Stimulated activated CD4-positive, alpha-beta T cell treated with anti-CD3 and anti-CD28 coated beads, Interleukin-15, amount 100 ng/mL, for 24 hours (primary cell): ENCODE measurements around the gene KEL.
A peak's percentile ranks its signal among the peaks of the same experiment; 100 is the strongest.
"Not testable (repeated sequence)": the region's sequence is repeated elsewhere in the genome, so short reads cannot be mapped to it uniquely, and the experiment has no call there.

ENCODE experiments used
- DNase-seq: peaks from one replicate; pipeline ENCODE4 v3.0.0-alpha.2; 2020

The KEL gene, protein sequence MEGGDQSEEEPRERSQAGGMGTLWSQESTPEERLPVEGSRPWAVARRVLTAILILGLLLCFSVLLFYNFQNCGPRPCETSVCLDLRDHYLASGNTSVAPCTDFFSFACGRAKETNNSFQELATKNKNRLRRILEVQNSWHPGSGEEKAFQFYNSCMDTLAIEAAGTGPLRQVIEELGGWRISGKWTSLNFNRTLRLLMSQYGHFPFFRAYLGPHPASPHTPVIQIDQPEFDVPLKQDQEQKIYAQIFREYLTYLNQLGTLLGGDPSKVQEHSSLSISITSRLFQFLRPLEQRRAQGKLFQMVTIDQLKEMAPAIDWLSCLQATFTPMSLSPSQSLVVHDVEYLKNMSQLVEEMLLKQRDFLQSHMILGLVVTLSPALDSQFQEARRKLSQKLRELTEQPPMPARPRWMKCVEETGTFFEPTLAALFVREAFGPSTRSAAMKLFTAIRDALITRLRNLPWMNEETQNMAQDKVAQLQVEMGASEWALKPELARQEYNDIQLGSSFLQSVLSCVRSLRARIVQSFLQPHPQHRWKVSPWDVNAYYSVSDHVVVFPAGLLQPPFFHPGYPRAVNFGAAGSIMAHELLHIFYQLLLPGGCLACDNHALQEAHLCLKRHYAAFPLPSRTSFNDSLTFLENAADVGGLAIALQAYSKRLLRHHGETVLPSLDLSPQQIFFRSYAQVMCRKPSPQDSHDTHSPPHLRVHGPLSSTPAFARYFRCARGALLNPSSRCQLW

DNA sequence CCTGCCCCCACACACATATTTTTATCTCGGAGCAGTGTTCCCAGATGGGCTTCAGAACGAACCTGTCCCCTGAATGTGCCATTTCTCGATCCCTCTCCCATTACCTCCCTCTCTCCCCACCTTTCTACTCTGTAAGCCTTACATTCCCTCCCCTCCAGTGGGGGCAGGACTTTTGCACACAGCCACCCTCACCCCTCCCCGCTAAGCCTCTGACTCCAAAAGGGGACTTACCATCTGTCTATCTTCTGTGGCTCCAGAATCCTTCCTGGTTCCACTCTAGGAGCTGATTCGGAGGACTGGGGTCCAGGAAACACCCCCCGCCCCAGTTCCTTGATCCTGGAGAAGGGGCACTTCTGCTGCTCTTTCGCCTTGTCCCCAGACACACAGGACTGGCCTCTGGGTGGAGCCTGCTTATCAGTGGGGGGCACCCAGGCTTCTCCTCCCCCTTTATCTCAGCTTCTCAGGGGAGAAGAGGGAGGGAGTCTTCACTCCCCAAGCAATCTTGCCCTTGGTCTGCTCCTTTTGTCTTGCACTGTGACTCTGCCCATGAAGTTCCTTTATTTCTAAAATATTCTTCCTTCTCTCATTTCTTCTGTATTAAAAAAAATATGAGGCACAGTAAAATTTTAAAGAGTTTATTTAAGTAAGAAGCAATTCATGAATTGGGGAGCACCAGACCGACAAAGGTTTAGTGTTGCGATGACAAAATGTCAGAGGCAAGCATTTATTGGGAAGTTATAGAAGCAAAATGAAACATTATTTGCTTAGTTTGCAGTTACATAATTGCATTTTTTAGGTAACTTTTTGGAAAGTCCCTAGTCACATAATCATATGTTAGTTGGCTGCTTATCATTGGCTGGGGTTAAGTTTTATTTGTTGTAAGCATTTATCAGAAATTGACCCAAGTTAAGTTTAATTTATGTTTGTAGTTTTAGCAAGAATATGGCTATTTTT is at the start of gene KEL:
TSS of gene KEL (minus strand) at position 391 of the 954 bp plus-strand sequence. CDS start at position 234, 157 bp downstream.
- DNase-seq: no peak

DNA sequence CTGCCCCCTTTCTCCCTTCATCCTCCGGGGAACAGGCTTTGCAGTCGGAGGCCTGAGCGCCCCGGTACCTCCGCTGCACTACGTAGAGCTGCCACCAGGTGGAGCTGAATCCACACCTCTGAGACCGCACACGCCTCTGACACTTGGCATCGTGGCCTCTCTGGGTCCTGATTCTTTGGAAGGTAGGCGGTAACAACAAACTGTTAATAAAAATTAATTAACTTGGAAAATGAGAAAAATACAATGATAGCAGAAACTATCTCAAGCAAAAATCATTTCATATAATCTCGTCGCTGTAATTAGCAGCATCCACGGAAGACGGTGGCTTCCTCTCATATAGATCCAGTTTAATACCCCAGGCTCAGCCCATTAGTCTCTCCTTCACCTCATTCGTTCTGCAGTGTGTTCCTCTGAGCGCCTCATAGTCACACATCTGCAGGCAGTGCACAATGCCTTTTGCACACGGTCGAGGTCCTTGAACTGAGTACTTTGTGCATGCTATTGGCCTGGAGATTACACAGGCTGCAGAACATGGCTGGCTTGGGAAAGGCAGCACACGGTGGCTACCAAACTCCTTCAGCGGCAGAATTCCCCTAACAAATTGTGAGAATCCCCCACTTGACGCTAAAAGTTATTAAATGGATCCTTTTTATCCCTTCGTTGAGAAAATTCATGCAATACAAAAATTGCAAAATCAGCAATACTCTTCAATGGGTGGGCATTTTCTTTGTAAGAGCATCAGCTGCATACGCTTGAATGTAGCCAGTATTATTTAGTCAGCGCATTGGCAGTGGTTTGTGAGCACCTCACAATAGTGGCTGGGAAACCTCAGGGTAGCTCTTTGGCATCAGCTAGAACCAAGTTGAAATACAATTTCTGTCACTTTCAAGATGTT is 46.1 kb upstream of the KEL start:
- DNase-seq: peak; percentile 85

DNA sequence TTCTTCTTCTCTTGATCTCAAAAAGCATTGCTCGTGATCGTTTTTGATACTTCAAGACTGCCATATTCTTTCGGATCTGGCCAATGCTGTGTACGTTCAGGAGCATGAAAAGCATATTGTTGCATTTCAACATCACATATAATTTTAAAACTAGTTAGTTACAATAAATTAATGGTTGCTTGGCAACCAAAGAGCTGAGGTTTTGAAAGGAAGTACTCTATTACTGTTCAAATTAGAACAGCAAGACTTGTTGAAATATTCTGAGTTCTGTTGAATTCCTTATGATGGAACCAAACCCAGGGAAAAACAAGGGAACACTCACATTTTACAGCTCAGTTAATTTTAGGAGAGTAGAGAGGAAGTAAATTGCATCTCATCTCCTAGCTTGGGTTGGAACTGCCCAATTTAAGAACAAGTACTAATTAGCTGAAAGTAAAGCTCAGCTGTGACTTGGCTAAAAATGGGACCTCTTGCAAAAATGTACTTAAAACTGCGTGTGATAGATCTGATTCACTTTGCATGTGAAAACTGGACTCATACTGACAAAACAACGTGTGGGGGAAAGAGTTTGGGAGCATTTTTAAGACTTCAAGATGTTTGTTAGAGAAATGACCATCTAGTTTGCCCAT is 43.6 kb upstream of the KEL start:
- DNase-seq: no peak

DNA sequence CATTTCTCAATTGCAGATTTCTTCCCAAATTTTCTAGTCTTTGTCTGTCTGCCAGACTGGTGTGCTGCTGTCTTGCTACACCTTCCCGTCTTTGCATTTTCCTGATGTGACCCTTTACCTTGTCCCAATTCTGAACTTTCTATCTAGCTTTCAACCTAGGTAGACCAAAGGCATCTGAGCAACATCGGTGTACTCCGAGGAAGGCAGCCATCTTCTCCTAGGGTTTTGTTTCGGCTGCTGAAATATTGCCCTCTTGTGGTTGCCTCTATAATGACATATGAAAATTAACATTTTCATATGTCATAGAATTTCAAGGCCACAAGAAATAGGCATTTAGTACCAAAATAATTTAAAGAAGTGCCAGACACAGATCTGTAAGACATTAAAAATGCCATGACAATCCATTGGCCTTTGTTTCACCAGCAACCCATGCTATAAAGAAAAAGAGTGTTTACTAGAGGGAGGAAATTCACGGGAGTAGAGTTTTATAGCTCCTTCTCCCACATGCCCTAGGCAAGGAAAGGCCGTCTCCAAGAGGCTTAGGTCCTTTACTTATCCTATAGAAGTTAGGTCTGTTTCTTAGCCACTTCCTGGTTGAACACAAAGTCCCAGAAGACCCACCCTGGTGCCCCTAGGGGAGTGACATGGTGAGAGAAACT is 41.4 kb upstream of the KEL start:
- DNase-seq: peak; percentile 35

DNA sequence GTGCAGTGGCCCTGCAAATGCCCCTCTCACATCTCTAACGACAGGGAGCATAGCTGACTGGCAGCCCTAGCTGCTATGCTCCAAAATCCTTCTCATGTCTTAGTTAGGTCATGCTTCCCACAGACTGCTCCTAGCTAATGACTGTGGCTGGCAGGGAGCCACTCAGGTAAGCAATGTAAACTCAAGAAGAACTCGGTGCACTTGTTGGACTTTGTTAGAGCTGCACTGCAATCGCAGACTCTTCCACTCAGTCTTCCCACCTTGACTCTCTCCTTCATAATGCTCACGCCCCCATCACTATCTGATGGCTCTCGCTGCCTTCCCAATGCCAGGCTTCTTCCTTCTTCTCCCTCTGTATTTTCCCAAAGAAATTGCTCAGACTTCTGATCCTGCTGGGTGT is 40.7 kb upstream of the KEL start:
- DNase-seq: no peak

DNA sequence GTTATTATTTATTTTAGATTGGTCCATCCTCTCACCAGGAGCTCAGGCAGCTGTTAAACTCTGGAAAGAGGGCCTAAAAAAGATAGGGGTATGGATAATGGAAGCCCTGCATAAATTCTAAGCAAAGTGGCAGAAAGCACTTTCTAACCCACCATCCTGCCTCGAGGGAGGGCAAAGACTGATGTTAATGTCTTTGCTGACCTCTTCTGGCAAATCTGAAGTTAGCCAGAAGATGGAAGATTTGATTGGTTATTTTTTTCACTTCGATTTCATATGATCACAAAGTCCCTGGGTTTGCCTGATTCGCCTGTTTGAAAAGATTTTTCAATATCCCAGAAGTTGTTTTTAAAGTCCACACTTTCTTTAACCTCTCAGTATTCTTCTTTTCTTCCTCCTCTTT is 39.9 kb upstream of the KEL start:
- DNase-seq: no peak

DNA sequence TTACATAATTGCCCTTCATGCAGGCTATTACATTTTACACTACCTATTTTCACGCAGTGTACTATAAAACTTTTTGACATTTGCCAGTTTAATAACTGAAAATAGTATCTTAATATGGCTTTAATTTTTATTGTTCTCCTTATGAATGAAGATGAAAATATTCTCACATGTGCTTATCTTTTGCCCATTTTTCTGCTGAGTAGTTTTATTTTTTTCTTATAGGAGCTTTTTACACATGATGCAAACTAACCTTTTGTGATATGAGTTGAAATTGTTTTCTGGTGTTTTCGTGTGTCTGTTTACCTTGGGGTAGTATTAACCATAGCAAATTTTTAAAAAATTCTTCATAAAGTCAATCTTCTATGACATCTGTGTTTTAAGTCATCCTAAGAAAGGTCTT is 38.5 kb upstream of the KEL start:
- DNase-seq: no peak

DNA sequence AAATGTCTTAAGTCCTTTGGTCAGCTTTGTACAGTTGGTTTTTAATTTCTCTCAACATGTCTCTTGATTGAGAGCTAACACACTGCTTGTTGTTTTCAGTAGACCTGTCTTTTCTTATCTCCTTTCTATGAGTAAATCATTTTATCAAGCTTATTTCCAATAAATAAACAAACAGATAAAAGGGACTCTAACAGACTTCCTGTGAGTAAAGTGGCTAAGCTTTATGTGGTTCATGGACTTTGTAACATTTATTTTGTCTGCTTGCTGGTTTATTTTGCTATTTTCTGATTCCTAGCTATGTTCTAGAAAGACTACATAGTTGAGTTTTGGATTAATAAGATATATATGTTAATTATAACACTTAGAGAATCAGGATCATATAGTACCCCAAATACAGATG is 37.6 kb upstream of the KEL start:
- DNase-seq: no peak

DNA sequence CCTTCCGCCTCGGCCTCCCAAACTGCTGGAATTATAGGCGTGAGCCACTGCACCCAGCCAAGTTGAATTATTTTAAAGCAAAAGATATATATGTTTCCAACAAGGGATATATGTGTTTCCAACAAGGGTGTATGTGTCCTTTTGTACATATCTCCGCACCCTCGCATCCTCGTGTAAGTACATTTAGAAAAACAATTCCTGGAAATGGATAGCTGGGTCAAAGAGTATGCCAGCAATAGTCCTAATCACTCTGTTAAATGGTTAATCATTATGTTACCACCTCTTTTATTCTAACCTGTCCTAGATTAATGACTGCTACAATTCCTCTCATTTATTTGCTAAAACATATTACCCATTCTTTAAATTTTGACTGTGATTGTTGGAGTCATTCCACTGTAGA is 36.8 kb upstream of the KEL start:
- DNase-seq: no peak

DNA sequence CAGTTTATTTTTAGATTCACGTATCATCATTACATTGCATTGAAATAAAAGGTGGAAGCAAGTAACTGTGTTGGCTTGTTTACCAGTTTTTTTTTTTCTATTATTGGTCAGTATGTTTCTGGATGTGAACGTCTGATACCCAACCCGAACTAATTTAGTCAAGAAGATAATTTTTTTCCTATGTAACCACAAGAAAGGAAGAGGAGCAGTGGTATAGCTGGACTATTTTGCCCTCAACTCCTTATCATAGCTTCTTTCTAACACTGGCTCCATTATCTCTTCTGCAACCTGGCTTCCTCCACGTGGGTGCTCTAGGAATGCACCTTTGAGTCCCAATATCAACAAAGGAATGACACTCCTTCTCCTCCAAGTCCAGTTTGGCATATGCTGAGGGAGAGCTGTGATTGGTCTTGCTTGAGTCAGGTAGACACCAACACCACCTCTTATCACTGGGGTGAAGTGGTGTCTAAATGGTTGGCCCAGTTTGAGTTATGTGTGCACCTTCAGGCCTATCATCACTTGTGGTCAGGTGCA is 35.4 kb upstream of the KEL start:
- DNase-seq: no peak

DNA sequence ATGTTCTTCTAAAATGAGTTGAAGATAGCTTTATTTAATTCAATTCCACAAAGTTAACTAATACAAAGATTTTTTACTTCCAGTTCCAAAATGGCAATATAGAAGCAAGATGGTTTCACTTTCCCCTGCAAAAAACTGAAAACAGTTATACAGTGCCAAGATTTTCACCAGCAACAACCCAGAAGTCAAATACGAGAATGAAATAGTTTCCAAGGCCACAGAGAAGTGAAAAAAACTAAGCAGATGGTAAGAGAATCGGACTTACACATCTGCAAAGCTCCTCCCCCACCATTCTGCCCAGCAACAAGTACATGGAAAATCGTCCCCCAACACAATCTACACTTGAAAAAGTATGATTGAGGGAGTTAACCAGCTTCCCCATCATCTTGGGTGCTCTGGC is 30.3 kb upstream of the KEL start:
- no peak for DNase-seq

DNA sequence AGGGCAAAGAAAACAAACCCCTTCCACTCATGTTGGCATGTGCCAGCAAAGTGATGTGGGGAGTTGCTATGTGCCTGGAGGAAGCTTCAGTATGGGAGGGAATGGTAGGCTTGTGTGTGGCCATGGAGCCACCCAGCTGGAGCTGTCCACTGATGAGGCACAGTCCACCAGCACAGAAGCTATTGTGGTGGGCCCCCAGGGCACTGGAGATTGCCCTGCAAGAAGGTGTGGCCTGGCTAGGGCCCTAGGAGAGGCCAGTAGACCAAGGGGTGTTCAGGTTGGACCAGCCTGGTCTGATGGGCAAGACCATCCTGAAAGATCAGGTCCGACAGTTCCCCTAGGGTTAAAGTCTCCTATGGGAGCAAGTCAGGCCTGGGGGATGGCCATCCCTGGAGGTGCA is 22.1 kb upstream of the KEL start:
- no peak for DNase-seq

DNA sequence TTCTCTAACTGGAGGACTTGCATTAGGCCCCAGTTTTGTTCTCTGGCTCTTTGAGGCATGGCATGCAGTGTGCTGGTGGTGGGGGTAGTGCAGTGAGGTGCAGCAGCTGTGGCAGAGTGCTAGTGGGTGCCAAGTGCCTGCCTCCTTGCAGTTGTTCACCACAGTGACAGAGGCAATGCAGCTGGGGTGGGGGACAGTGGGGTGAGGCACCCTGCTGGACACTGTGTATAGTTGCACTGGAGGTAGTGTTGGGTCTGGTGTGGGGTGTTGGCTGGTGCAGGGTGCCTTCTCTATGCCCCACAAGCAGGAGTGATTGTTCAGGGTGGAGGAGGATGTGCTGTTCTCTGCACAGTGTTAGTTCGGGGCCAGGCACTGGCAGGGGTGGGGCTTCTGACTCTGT is 21.7 kb upstream of the KEL start:
- no peak for DNase-seq

DNA sequence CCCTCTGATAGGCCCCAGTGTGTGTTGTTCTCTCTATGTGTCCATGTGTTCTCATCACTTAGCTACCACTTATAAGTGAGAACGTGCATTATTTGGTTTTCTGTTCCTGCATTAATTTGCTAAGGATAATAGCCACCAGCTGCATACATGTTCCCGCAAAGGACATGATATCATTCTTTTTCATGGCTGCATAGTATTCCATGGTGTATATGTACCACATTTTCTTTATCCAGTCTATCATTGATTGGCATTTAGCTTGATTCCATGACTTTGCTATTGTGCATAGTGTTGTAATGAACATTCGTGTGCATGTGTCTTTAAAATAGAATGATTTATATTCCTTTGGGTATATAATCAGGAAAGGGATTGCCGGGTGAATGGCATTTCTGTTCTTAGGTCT is 16.2 kb upstream of the KEL start:
- DNase-seq: not testable (repeated sequence)

DNA sequence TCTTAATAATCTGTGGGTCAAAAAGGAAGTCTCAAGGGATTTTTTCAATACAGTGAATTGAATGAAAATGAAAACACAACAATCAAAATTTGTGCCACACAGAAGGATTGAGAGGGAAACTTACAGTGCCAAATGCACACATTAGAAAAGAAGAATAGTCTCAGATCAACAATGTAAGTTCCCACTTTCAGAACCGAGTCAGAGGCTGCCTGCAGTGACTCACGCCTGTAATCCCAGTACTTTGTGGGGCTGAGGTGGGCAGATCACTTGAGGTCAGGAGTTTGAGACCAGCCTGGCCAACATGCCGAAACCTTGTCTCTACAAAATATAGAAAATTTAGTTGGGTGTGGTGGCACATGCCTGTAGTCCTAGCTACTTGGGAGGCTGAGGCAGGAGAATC is 12.5 kb upstream of the KEL start:
- no peak for DNase-seq

DNA sequence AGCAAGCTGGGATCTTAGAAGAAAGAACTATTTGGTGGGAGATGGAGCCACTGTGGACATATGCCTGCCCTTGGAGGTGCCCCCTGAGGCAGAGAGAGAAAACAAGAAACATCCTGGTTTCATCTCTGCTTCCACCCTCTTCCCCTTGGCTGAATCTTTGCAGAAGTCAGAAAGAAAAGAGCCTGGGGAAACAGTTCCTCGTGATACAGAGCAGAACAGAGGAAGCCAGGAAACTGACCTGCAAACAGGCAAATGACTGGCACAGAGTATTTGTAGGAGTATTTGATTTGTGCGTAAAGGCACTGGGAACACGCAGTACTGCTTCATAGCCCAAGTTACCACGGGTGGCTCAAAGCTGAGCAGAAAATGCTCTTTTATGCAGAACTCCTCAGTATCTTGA is 7.0 kb upstream of the KEL start:
- no peak for DNase-seq

DNA sequence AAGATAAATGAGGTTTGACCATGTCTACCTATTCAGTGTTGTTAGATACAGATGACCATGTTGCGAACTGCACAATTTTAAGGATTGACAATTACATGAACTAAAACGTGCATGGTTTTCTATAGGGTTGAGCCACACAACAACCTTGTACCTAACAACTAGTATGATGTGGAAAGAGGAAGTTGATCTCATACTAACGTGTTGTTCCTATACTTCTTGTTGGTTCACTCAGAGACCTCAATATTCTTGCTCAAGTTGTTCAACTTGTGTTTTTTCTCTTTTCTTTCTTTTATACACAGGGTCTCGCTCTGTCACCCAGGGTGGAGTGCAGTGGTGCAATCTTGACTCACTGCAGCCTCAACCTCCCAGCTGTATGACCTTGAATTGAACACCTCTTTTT is 6.1 kb upstream of the KEL start:
- no peak for DNase-seq

DNA sequence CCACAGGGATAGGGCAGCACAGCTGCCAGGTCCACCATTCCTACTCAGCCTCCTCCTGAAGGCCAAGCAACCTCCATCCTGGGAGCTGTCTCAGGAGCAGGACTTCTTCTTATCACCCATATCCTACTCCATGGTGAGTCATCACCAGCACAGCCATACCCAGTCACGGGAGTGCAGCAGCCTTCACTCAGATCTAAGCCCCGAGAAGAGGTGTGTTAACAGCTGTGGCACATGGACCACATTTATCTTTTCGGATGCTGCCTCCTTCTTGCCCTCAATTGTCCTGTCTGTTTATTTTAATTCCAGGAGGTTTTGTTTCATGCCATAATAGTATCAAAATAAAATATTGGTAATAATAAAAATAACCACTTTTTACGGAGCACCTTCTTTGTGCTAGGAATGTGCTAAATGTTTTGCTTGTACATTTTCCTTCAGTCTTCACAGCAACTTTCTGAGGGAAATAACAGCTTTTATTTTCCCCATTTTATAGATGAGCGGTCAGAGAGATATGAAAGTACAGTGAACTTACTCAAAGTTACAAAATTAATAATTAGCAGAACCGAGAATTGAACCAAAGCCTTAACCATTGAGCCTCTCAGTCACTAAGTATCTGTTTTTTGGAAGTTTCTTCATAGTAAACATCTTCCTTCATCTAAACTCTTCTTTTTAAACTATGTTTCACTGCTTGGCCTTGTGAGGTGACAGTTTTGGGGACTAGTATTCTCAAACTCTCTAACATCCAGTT is 2.5 kb upstream of the KEL start:
- no peak for DNase-seq

DNA sequence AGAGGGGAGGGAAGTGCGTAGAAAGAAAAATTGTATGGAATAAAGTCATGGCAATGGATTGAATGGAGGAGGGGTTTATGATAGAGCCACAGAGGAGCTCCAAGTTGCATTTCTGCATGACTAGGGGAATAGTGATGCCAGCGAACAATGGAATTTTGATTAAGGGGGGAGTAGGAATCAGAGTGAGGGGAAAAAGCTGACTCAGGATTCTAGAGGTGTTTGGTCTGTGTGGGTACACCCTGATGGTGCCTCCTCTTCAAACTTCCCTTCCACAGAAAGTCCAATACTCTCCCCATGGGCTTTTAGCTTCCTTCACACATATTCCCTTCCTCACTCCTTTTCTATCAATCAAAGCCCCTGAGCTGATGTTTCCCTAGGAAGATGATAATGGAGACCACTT is 1.8 kb upstream of the KEL start:
- no peak for DNase-seq

DNA sequence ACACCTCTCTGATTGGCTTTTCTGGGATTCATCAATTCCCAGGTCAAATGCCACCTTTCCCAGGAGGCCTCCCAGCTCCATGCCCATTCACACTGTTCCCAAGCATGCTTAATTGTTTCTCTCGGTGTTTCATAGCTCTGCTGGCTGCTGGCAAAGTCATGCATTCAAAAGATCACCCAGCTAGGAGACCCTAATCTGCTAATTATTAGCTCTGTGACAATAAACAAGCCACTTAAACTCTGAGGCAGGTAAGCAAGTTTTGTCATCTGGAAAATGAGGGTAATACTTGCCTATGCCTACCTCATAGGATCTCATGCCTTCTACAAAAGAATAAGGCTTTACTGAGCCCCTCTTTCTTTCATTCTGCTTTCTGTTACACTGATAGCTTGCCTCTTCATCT is 828 bp upstream of the KEL start:
- no peak for DNase-seq
